Measurements from ENCODE around the gene MAML3.

- TF ChIP-seq, protein P1, sequence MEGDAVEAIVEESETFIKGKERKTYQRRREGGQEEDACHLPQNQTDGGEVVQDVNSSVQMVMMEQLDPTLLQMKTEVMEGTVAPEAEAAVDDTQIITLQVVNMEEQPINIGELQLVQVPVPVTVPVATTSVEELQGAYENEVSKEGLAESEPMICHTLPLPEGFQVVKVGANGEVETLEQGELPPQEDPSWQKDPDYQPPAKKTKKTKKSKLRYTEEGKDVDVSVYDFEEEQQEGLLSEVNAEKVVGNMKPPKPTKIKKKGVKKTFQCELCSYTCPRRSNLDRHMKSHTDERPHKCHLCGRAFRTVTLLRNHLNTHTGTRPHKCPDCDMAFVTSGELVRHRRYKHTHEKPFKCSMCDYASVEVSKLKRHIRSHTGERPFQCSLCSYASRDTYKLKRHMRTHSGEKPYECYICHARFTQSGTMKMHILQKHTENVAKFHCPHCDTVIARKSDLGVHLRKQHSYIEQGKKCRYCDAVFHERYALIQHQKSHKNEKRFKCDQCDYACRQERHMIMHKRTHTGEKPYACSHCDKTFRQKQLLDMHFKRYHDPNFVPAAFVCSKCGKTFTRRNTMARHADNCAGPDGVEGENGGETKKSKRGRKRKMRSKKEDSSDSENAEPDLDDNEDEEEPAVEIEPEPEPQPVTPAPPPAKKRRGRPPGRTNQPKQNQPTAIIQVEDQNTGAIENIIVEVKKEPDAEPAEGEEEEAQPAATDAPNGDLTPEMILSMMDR (IDR thresholded peaks at IDR 0.05), result no peak
- no peak for TF ChIP-seq EP300 (IDR thresholded peaks at IDR 0.05)
Measured at GRCh38 chr4:140176735-140177134, 22.8 kb upstream of the MAML3 start.
